Left lobe of liver (tissue), 2 donors: ENCODE results near the gene TSHZ2. TPM values are rescaled to one million over a fixed set of nuclear protein-coding genes. Genes with fewer than 3 reads are reported as not detected.
"Not testable (repeated sequence)": the region's sequence is repeated elsewhere in the genome, so short reads cannot be mapped to it uniquely, and the experiment has no call there.

Source experiments
- ATAC-seq: fragments of 200-7000 bp; cut with Tn5 transposase; one replicate; pipeline ENCODE4 v1.9.1; 2020; ENCODE audit warnings: mild to moderate bottlenecking, moderate library complexity
- DNase-seq: peaks from one replicate; pipeline ENCODE4 v3.0.0-alpha.2; 2020; ENCODE audit warnings: low spot score
- total RNA-seq: library from RNA; stranded (reverse); gene quantifications from one replicate; pipeline ENCODE4 v1.2.1, GENCODE V29; 2021
- donor health status: DM: no; HTN: no; CAD: no; lungs with moderate emphysema.
- donor health status: DM: no; HTN: yes; CAD: no.

The TSHZ2 gene
- total RNA-seq, 1 donor from 2014 or later: 19.0 TPM

- ATAC-seq, DNase-seq: not testable (repeated sequence)
Measured at GRCh38 chr20:53472859-53473258, 500.7 kb downstream of the TSHZ2 start.

GRCh38 chr20:53480913-53481312 is 508.8 kb downstream of the TSHZ2 start:
- DNase-seq: no peak
- no peak for ATAC-seq

GRCh38 chr20:53487461-53488200 is 515.5 kb downstream of the TSHZ2 start:
- DNase-seq (no peak), ATAC-seq (no peak)

- DNase-seq (no peak), ATAC-seq (no peak)
Measured at GRCh38 chr20:53488775-53489272, 516.7 kb downstream of the TSHZ2 start.

- ATAC-seq (no peak), DNase-seq (no peak)
Measured at GRCh38 chr20:53489528-53489927, 517.4 kb downstream of the TSHZ2 start.

- no peak for ATAC-seq
- no peak for DNase-seq
Measured at GRCh38 chr20:53490620-53491019, 518.5 kb downstream of the TSHZ2 start.

GRCh38 chr20:53491462-53491861 is 519.3 kb downstream of the TSHZ2 start:
- ATAC-seq: no peak
- DNase-seq: no peak

- ATAC-seq (no peak), DNase-seq (no peak)
Measured at GRCh38 chr20:53492212-53492611, 520.1 kb downstream of the TSHZ2 start.

GRCh38 chr20:53493311-53493857 is 521.2 kb downstream of the TSHZ2 start:
- DNase-seq (no peak), ATAC-seq (no peak)

GRCh38 chr20:53494753-53495152 is 522.6 kb downstream of the TSHZ2 start:
- DNase-seq (no peak), ATAC-seq (no peak)

- ATAC-seq (no peak), DNase-seq (no peak)
Measured at GRCh38 chr20:53495398-53496092, 523.4 kb downstream of the TSHZ2 start.

- ATAC-seq (no peak), DNase-seq (no peak)
Measured at GRCh38 chr20:53497246-53497645, 525.1 kb downstream of the TSHZ2 start.

GRCh38 chr20:53498341-53498740 is 526.2 kb downstream of the TSHZ2 start:
- no peak for DNase-seq
- ATAC-seq: no peak

- DNase-seq (no peak), ATAC-seq (no peak)
Measured at GRCh38 chr20:53500651-53501050, 528.5 kb downstream of the TSHZ2 start.

GRCh38 chr20:53502820-53503219 is 530.7 kb downstream of the TSHZ2 start:
- DNase-seq (no peak), ATAC-seq (no peak)

GRCh38 chr20:53503517-53503919 is 531.4 kb downstream of the TSHZ2 start:
- ATAC-seq: no peak

GRCh38 chr20:53504106-53504505 is 531.9 kb downstream of the TSHZ2 start:
- ATAC-seq, DNase-seq: not testable (repeated sequence)

More at GRCh38 chr20:53503517-53503919, 531.4 kb downstream of the TSHZ2 start:
- DNase-seq: no peak

- DNase-seq: no peak
- ATAC-seq: no peak
Measured at GRCh38 chr20:53510262-53510661, 538.1 kb downstream of the TSHZ2 start.

- DNase-seq (no peak), ATAC-seq (no peak)
Measured at GRCh38 chr20:53510704-53511103, 538.5 kb downstream of the TSHZ2 start.

GRCh38 chr20:53512076-53512475 is 539.9 kb downstream of the TSHZ2 start:
- DNase-seq (no peak), ATAC-seq (no peak)

GRCh38 chr20:53513168-53513488 is 541.0 kb downstream of the TSHZ2 start:
- no peak for ATAC-seq
- DNase-seq: no peak
